ENCODE measurements around the gene THRB.

The THRB gene

DNA sequence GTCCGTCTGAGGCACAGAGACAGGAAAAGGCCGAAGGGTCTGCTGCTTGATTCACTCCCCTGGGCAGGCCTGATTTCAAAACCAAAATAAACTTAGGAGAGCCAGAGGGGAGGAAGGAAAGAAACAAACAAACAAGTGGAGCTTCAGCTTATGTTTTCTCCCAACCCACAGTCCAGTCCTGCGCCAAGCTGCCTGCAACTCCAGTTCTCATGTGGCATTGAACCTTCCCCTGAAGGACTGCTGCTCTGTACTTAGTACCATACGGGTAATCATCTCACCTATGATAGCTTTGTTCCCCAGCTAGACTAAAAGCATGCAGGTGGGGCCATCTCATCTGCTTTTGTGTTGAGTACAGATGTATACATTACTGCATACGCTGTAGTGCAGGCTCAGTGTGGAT, 236.4 kb downstream of the THRB start:
- no peak overlapping the region for H2AK5ac ChIP-seq (ENCODE audit: low read length)
- H3K18ac ChIP-seq (ENCODE audit: low read length): no peak overlapping the region
- no peak overlapping the region for H4K5ac ChIP-seq (ENCODE audit: low read length)
- H3K27ac ChIP-seq (ENCODE audit: low read depth, low read length): no peak overlapping the region
- no peak overlapping the region for H3K56ac ChIP-seq (ENCODE audit: low read length)
- no peak for DNase-seq
- no peak overlapping the region for H3K4me2 ChIP-seq (ENCODE audit: low read length)
- no peak overlapping the region for H2BK15ac ChIP-seq (replicated peaks; ENCODE audit: low read depth)
- no peak overlapping the region for H2BK120ac ChIP-seq (ENCODE audit: low read depth, low read length)
- H3K23ac ChIP-seq (ENCODE audit: low read length): no peak overlapping the region
- H3K4me1 ChIP-seq (ENCODE audit: control insufficient read depth, low read depth, low read length): no peaks in the 10 kb centered on the region
- H2BK5ac ChIP-seq (ENCODE audit: low read length): no peak overlapping the region
- no peaks in the 10 kb centered on the region for H3K27me3 ChIP-seq (ENCODE audit: insufficient read depth, low read length, poor library complexity)
- H3K79me1 ChIP-seq (ENCODE audit: low read length): no peaks in the 10 kb centered on the region
- no peaks in the 10 kb centered on the region for H3K79me2 ChIP-seq (ENCODE audit: control insufficient read depth, insufficient read depth, low read length)
- no peak overlapping the region for H4K8ac ChIP-seq (ENCODE audit: low read depth, low read length)
- no CpG with 5 or more reads among the region's 5 CpGs for whole genome bisulfite sequencing (ENCODE audit: extremely low coverage, insufficient coverage, low lambda C conversion rate)
- H3K4ac ChIP-seq (ENCODE audit: low read depth, low read length): no peak overlapping the region
- H3K36me3 ChIP-seq (ENCODE audit: control insufficient read depth, insufficient read depth, low read length): no peaks in the 10 kb centered on the region
- H3K9ac ChIP-seq (ENCODE audit: low read length): no peak overlapping the region
- no peak overlapping the region for H3K4me3 ChIP-seq (ENCODE audit: low read length)

DNA sequence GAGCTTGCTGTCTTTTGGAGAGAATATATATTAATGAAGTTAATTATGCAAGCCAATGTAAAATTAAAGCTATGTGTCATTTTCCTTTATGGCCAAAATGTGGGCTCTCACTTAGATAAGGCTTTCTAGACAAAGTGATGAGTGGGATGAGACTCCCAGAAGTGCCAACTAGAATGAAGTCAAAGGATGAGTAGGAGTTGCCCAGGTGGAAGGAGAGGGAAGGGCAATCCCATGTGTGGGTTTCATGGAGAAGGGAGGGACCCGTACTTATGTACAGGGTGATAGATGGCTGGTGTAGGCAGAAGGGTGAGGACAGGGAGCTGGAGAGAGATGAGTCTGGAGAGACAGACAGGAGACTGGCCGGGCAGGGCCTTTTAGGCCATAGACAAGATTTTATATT, 239.2 kb downstream of the THRB start:
- H4K8ac ChIP-seq (ENCODE audit: low read depth, low read length): no peak overlapping the region
- H2BK120ac ChIP-seq (ENCODE audit: low read depth, low read length): no peak overlapping the region
- H3K4ac ChIP-seq (ENCODE audit: low read depth, low read length): no peak overlapping the region
- no CpG with 5 or more reads among the region's 2 CpGs for WGBS (ENCODE audit: extremely low coverage, insufficient coverage, low lambda C conversion rate)
- no peaks in the 10 kb centered on the region for H3K36me3 ChIP-seq (ENCODE audit: control insufficient read depth, insufficient read depth, low read length)
- no peak overlapping the region for H2BK15ac ChIP-seq (replicated peaks; ENCODE audit: low read depth)
- no peak overlapping the region for H2BK5ac ChIP-seq (ENCODE audit: low read length)
- H3K79me1 ChIP-seq (ENCODE audit: low read length): no peaks in the 10 kb centered on the region
- H3K56ac ChIP-seq (ENCODE audit: low read length): no peak overlapping the region
- DNase-seq: no peak
- H3K27ac ChIP-seq (ENCODE audit: low read depth, low read length): no peak overlapping the region
- H3K79me2 ChIP-seq (ENCODE audit: control insufficient read depth, insufficient read depth, low read length): no peaks in the 10 kb centered on the region
- no peaks in the 10 kb centered on the region for H3K27me3 ChIP-seq (ENCODE audit: insufficient read depth, low read length, poor library complexity)
- no peak overlapping the region for H4K5ac ChIP-seq (ENCODE audit: low read length)
- H3K9ac ChIP-seq (ENCODE audit: low read length): no peak overlapping the region
- H3K4me1 ChIP-seq (ENCODE audit: control insufficient read depth, low read depth, low read length): no peaks in the 10 kb centered on the region
- H3K23ac ChIP-seq (ENCODE audit: low read length): no peak overlapping the region
- no peak overlapping the region for H3K4me3 ChIP-seq (ENCODE audit: low read length)
- no peak overlapping the region for H2AK5ac ChIP-seq (ENCODE audit: low read length)
- H3K18ac ChIP-seq (ENCODE audit: low read length): no peak overlapping the region
- H3K4me2 ChIP-seq (ENCODE audit: low read length): no peak overlapping the region

DNA sequence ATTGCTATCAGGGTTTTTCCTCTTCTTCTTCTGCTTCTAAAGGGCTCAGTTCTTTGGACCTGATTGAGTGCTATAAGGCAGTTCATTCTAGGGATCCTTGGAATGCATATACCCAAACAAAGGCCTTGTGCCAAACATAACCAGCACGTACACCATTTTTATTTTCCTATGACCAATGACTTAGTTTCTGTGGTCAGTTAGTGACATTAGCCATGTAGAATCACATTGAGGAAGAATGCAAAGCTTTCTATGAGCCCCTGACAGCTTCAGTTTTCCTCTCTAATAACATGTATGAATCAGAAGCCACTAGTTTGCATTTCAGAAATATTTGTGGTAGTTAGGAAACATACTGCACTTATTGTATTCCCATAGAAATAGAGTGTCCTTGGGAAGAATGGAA, 240.0 kb downstream of the THRB start:
- Histone ChIP-seq H4K5ac (ENCODE audit: low read length) (no peak overlapping the region), H4K8ac (ENCODE audit: low read depth, low read length) (no peak overlapping the region), H3K79me2 (ENCODE audit: control insufficient read depth, insufficient read depth, low read length) (no peaks in the 10 kb centered on the region), H3K27ac (ENCODE audit: low read depth, low read length) (no peak overlapping the region), H3K4me3 (ENCODE audit: low read length) (no peak overlapping the region), H2BK5ac (ENCODE audit: low read length) (no peak overlapping the region), H3K18ac (ENCODE audit: low read length) (no peak overlapping the region), H3K9ac (ENCODE audit: low read length) (no peak overlapping the region), H3K56ac (ENCODE audit: low read length) (no peak overlapping the region), H3K79me1 (ENCODE audit: low read length) (no peaks in the 10 kb centered on the region), H3K27me3 (ENCODE audit: insufficient read depth, low read length, poor library complexity) (no peaks in the 10 kb centered on the region), H2BK120ac (ENCODE audit: low read depth, low read length) (no peak overlapping the region), H3K23ac (ENCODE audit: low read length) (no peak overlapping the region), H3K4me1 (ENCODE audit: control insufficient read depth, low read depth, low read length) (no peaks in the 10 kb centered on the region), H2AK5ac (ENCODE audit: low read length) (no peak overlapping the region), H2BK15ac (replicated peaks; ENCODE audit: low read depth) (no peak overlapping the region), H3K4ac (ENCODE audit: low read depth, low read length) (no peak overlapping the region), H3K4me2 (ENCODE audit: low read length) (no peak overlapping the region), H3K36me3 (ENCODE audit: control insufficient read depth, insufficient read depth, low read length) (no peaks in the 10 kb centered on the region)
- no CpG with 5 or more reads among the region's 1 CpG for WGBS (ENCODE audit: extremely low coverage, insufficient coverage, low lambda C conversion rate)
- DNase-seq: no peak

GRCh38 chr3:24253336-24253735, 241.3 kb downstream of the THRB start:
- DNase-seq: no peak

DNA sequence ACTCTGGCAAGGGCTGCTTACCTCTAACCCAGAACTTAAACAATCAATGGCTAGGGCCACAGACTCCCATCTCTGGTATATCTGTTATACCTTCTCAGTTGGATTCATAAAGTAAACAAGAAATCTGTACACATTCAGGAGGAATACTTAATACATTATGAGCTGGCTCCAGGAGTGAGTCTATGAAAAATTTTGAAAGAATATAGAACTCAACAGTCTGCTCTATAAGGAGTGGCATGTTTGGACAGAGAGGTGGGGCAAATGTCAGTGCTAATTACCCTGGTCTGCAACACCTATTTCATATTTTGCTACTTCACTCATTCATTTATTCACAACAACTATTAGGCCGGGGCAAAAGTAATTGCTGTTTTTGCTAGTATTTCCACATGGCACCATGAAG, 245.1 kb downstream of the THRB start:
- Histone ChIP-seq H3K4me1 (ENCODE audit: control insufficient read depth, low read depth, low read length) (no peaks in the 10 kb centered on the region), H3K9ac (ENCODE audit: low read length) (no peak overlapping the region), H3K56ac (ENCODE audit: low read length) (no peak overlapping the region), H3K23ac (ENCODE audit: low read length) (no peak overlapping the region), H3K79me1 (ENCODE audit: low read length) (no peaks in the 10 kb centered on the region), H2BK15ac (replicated peaks; ENCODE audit: low read depth) (no peak overlapping the region), H4K8ac (ENCODE audit: low read depth, low read length) (no peak overlapping the region), H3K36me3 (ENCODE audit: control insufficient read depth, insufficient read depth, low read length) (no peaks in the 10 kb centered on the region), H3K4me3 (ENCODE audit: low read length) (no peak overlapping the region), H4K5ac (ENCODE audit: low read length) (no peak overlapping the region), H3K4ac (ENCODE audit: low read depth, low read length) (no peak overlapping the region), H3K18ac (ENCODE audit: low read length) (no peak overlapping the region), H2BK120ac (ENCODE audit: low read depth, low read length) (no peak overlapping the region), H3K27ac (ENCODE audit: low read depth, low read length) (no peak overlapping the region), H3K27me3 (ENCODE audit: insufficient read depth, low read length, poor library complexity) (no peaks in the 10 kb centered on the region), H2AK5ac (ENCODE audit: low read length) (no peak overlapping the region), H3K4me2 (ENCODE audit: low read length) (no peak overlapping the region), H3K79me2 (ENCODE audit: control insufficient read depth, insufficient read depth, low read length) (no peaks in the 10 kb centered on the region), H2BK5ac (ENCODE audit: low read length) (no peak overlapping the region)
- DNase-seq: no peak
- no CpG with 5 or more reads among the region's 1 CpG for WGBS (ENCODE audit: extremely low coverage, insufficient coverage, low lambda C conversion rate)

More at GRCh38 chr3:24253336-24253735, 241.3 kb downstream of the THRB start:
- Histone ChIP-seq H3K4me1 (ENCODE audit: control insufficient read depth, low read depth, low read length) (no peaks in the 10 kb centered on the region), H3K56ac (ENCODE audit: low read length) (no peak overlapping the region), H3K9ac (ENCODE audit: low read length) (no peak overlapping the region), H3K27ac (ENCODE audit: low read depth, low read length) (no peak overlapping the region), H3K36me3 (ENCODE audit: control insufficient read depth, insufficient read depth, low read length) (no peaks in the 10 kb centered on the region), H3K4ac (ENCODE audit: low read depth, low read length) (no peak overlapping the region), H3K23ac (ENCODE audit: low read length) (no peak overlapping the region), H3K4me2 (ENCODE audit: low read length) (no peak overlapping the region), H4K8ac (ENCODE audit: low read depth, low read length) (no peak overlapping the region), H2BK120ac (ENCODE audit: low read depth, low read length) (no peak overlapping the region), H2BK15ac (replicated peaks; ENCODE audit: low read depth) (no peak overlapping the region), H4K5ac (ENCODE audit: low read length) (no peak overlapping the region), H2AK5ac (ENCODE audit: low read length) (no peak overlapping the region), H2BK5ac (ENCODE audit: low read length) (no peak overlapping the region), H3K4me3 (ENCODE audit: low read length) (no peak overlapping the region), H3K27me3 (ENCODE audit: insufficient read depth, low read length, poor library complexity) (no peaks in the 10 kb centered on the region), H3K79me1 (ENCODE audit: low read length) (no peaks in the 10 kb centered on the region), H3K18ac (ENCODE audit: low read length) (no peak overlapping the region), H3K79me2 (ENCODE audit: control insufficient read depth, insufficient read depth, low read length) (no peaks in the 10 kb centered on the region)
- WGBS (ENCODE audit: extremely low coverage, insufficient coverage, low lambda C conversion rate): no CpG with 5 or more reads among the region's 1 CpG

DNA sequence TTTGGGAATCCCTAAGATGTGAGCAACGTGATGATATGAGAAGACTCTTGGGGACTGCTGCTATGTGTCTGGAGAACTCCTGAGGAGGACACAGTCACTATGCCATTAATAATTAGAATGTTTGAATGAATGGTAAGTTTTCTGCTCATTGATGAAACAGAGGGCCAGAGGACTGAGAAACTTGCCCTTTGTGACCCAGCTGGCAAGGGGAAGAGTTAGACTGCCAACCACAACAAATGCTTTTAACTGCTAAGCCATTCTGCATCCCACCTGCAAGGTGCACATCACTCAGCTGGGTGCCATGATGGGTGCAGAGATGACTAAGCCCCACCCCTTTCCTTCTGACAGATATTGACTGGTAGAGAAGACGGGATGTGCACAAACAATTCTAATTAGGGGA, 249.6 kb downstream of the THRB start:
- Histone ChIP-seq H3K79me2 (ENCODE audit: control insufficient read depth, insufficient read depth, low read length) (no peaks in the 10 kb centered on the region), H2BK5ac (ENCODE audit: low read length) (no peak overlapping the region), H2AK5ac (ENCODE audit: low read length) (no peak overlapping the region), H3K27ac (ENCODE audit: low read depth, low read length) (no peak overlapping the region), H4K8ac (ENCODE audit: low read depth, low read length) (no peak overlapping the region), H3K9ac (ENCODE audit: low read length) (no peak overlapping the region), H3K4me1 (ENCODE audit: control insufficient read depth, low read depth, low read length) (peaks cover 3% of the 10 kb centered on the region), H3K4me2 (ENCODE audit: low read length) (no peak overlapping the region), H3K18ac (ENCODE audit: low read length) (no peak overlapping the region), H4K5ac (ENCODE audit: low read length) (no peak overlapping the region), H3K4ac (ENCODE audit: low read depth, low read length) (no peak overlapping the region), H3K56ac (ENCODE audit: low read length) (no peak overlapping the region), H3K36me3 (ENCODE audit: control insufficient read depth, insufficient read depth, low read length) (no peaks in the 10 kb centered on the region), H3K4me3 (ENCODE audit: low read length) (no peak overlapping the region), H2BK15ac (replicated peaks; ENCODE audit: low read depth) (no peak overlapping the region), H3K27me3 (ENCODE audit: insufficient read depth, low read length, poor library complexity) (no peaks in the 10 kb centered on the region), H2BK120ac (ENCODE audit: low read depth, low read length) (no peak overlapping the region), H3K79me1 (ENCODE audit: low read length) (no peaks in the 10 kb centered on the region), H3K23ac (ENCODE audit: low read length) (no peak overlapping the region)
- WGBS (ENCODE audit: extremely low coverage, insufficient coverage, low lambda C conversion rate): no CpG with 5 or more reads among the region's 2 CpGs
- DNase-seq: no peak
